ENCODE measurements around the gene CYP1B1.
"Not testable (repeated sequence)": the region's sequence is repeated elsewhere in the genome, so short reads cannot be mapped to it uniquely, and the experiment has no call there.

CYP1B1 gene

GRCh38 chr2:38075507-38076151 lies at the start of gene CYP1B1:
CYP1B1 (minus strand) TSS chr2:38076151; CDS start chr2:38075388, 763 bp downstream.
- no peak for DNase-seq (ENCODE audit: low read depth)

GRCh38 chr2:38125007-38125406 lies 49.1 kb upstream of the CYP1B1 start:
- DNase-seq (ENCODE audit: low read depth), result no peak

GRCh38 chr2:38123911-38124310 lies 48.0 kb upstream of the CYP1B1 start:
- DNase-seq (ENCODE audit: low read depth), result no peak

- DNase-seq (ENCODE audit: low read depth), result no peak
Observed at GRCh38 chr2:38122344-38122743, 46.4 kb upstream of the CYP1B1 start.

GRCh38 chr2:38121481-38121880 lies 45.5 kb upstream of the CYP1B1 start:
- DNase-seq (ENCODE audit: low read depth), result no peak

GRCh38 chr2:38120829-38121228 lies 44.9 kb upstream of the CYP1B1 start:
- DNase-seq (ENCODE audit: low read depth), result no peak

GRCh38 chr2:38120264-38120592 lies 44.3 kb upstream of the CYP1B1 start:
- no peak for DNase-seq (ENCODE audit: low read depth)

- DNase-seq (ENCODE audit: low read depth), result peak; percentile 80
Observed at GRCh38 chr2:38116762-38117161, 40.8 kb upstream of the CYP1B1 start.

- DNase-seq (ENCODE audit: low read depth), result peak; percentile 73
Observed at GRCh38 chr2:38115216-38116032, 39.5 kb upstream of the CYP1B1 start.

- no peak for DNase-seq (ENCODE audit: low read depth)
Observed at GRCh38 chr2:38113981-38114708, 38.2 kb upstream of the CYP1B1 start.

- no peak for DNase-seq (ENCODE audit: low read depth)
Observed at GRCh38 chr2:38113051-38113450, 37.1 kb upstream of the CYP1B1 start.

GRCh38 chr2:38111350-38111749 lies 35.4 kb upstream of the CYP1B1 start:
- not testable (repeated sequence) for DNase-seq (ENCODE audit: low read depth)

- peak; percentile 9 for DNase-seq (ENCODE audit: low read depth)
Observed at GRCh38 chr2:38109732-38110181, 33.8 kb upstream of the CYP1B1 start.

GRCh38 chr2:38108907-38109731 lies 33.2 kb upstream of the CYP1B1 start:
- DNase-seq (ENCODE audit: low read depth), result no peak

- no peak for DNase-seq (ENCODE audit: low read depth)
Observed at GRCh38 chr2:38107738-38108410, 31.9 kb upstream of the CYP1B1 start.

- DNase-seq (ENCODE audit: low read depth), result peak; percentile 67
Observed at GRCh38 chr2:38106405-38107094, 30.6 kb upstream of the CYP1B1 start.

GRCh38 chr2:38105922-38106321 lies 30.0 kb upstream of the CYP1B1 start:
- no peak for DNase-seq (ENCODE audit: low read depth)

- no peak for DNase-seq (ENCODE audit: low read depth)
Observed at GRCh38 chr2:38104598-38104997, 28.6 kb upstream of the CYP1B1 start.

- no peak for DNase-seq (ENCODE audit: low read depth)
Observed at GRCh38 chr2:38100328-38100727, 24.4 kb upstream of the CYP1B1 start.

- DNase-seq (ENCODE audit: low read depth), result no peak
Observed at GRCh38 chr2:38099099-38100028, 23.4 kb upstream of the CYP1B1 start.

Measured in EH (cell line).